ENCODE data around the gene DPP8. TPM values are rescaled to one million over a fixed set of nuclear protein-coding genes. Genes with fewer than 3 reads are reported as not detected.

DPP8 gene
- total RNA-seq, 1 experiment from 2014 or later: 22.9 TPM

DNA sequence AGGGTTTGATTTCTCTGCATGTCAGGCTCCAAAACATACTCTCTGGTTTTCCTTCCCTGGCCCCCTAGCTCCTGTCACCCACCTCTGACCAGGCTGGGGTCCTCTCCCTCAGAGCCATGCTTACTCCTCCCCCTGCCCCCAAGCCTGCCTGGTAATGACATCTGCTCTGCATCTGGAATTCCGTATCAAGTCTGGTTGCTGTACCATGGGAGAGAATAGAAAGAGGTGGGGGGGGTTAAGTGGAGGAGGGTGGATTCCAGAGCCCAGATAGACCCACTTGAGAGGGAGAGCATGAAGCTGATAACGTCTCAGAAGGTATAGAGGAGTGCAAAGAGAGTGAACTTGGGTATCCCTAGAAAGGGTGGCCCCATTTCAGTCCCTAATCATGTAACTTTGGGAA is 98.9 kb downstream of the DPP8 start:
- no peak overlapping the region for H3K4me3 ChIP-seq (ENCODE audit: low read depth, low read length)
- intact Hi-C loops (cut with micrococcal nuclease; ENCODE audit: unreplicated experiment): no loop called here
- H3K36me3 ChIP-seq (ENCODE audit: control insufficient read depth, insufficient read depth, low read length): no peaks in the 10 kb centered on the region
- Mint-ChIP-seq H3K36me3 (ENCODE audit: insufficient read depth, unreplicated experiment) (no peaks in the 10 kb centered on the region), H3K27ac (ENCODE audit: unreplicated experiment) (no peak overlapping the region), H3K4me1 (ENCODE audit: low read depth, unreplicated experiment) (peaks cover 19% of the 10 kb centered on the region), H3K27me3 (ENCODE audit: insufficient read depth, unreplicated experiment) (no peaks in the 10 kb centered on the region), H3K9me3 (ENCODE audit: unreplicated experiment) (no peaks in the 10 kb centered on the region), H3K4me3 (ENCODE audit: unreplicated experiment) (no peak overlapping the region)
- TF ChIP-seq, protein P1, sequence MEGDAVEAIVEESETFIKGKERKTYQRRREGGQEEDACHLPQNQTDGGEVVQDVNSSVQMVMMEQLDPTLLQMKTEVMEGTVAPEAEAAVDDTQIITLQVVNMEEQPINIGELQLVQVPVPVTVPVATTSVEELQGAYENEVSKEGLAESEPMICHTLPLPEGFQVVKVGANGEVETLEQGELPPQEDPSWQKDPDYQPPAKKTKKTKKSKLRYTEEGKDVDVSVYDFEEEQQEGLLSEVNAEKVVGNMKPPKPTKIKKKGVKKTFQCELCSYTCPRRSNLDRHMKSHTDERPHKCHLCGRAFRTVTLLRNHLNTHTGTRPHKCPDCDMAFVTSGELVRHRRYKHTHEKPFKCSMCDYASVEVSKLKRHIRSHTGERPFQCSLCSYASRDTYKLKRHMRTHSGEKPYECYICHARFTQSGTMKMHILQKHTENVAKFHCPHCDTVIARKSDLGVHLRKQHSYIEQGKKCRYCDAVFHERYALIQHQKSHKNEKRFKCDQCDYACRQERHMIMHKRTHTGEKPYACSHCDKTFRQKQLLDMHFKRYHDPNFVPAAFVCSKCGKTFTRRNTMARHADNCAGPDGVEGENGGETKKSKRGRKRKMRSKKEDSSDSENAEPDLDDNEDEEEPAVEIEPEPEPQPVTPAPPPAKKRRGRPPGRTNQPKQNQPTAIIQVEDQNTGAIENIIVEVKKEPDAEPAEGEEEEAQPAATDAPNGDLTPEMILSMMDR (IDR thresholded peaks at IDR 0.05; ENCODE audit: insufficient read depth in 1 of 2, low read depth in 1 of 2, low read length in 1 of 2, severe bottlenecking in 1 of 2, unreplicated experiment in 1 of 2): no peak
- no peaks in the 10 kb centered on the region for H3K9me3 ChIP-seq
- no peaks in the 10 kb centered on the region for H3K27me3 ChIP-seq (replicated peaks; ENCODE audit: control insufficient read depth, insufficient read depth, low read length)
- POLR2A ChIA-PET: no interaction called here
- DNase-seq: no peak
- CTCF ChIA-PET: no interaction called here
- H3K4me1 ChIP-seq: peaks cover 42% of the 10 kb centered on the region
- no TSS peak for BruUV-seq (replicated peaks)

DNA sequence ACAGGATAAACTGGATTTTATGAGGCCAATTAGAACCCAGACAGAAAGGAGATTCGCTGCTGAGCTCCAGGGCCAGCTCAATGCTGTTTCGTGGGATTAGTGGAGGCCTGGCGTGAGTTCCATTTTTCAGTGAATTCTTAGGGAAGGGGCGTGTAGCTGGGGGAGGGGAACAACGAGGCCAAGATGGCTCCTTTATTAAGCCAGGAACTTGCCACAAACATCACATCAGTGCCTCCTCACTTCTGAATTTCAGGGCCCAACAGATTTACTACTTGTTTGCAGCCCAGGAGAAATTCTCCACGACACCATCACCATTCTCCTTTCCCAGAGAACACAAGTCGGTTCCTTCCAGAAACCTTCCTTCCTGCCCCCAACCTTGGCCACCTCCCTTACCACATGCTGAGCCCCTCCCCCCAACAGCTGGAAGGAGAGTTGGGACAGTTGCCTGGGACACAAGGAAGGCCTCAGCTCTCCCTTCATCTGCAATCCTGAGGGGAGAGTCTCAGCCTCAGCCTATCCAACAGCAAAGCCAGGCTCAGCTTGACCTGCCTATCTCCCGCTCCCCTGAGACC is 100.6 kb downstream of the DPP8 start:
- Mint-ChIP-seq H3K9me3 (ENCODE audit: unreplicated experiment) (no peaks in the 10 kb centered on the region), H3K36me3 (ENCODE audit: insufficient read depth, unreplicated experiment) (no peaks in the 10 kb centered on the region), H3K4me1 (ENCODE audit: low read depth, unreplicated experiment) (peaks cover 13% of the 10 kb centered on the region), H3K27ac (ENCODE audit: unreplicated experiment) (no peak overlapping the region), H3K27me3 (ENCODE audit: insufficient read depth, unreplicated experiment) (no peaks in the 10 kb centered on the region), H3K4me3 (ENCODE audit: unreplicated experiment) (no peak overlapping the region)
- intact Hi-C loops (cut with micrococcal nuclease; ENCODE audit: unreplicated experiment): no loop called here
- no peaks in the 10 kb centered on the region for H3K9me3 ChIP-seq
- H3K4me1 ChIP-seq: peaks cover 43% of the 10 kb centered on the region
- POLR2A ChIA-PET: no interaction called here
- TF ChIP-seq, protein P1 (IDR thresholded peaks at IDR 0.05; ENCODE audit: insufficient read depth in 1 of 2, low read depth in 1 of 2, low read length in 1 of 2, severe bottlenecking in 1 of 2, unreplicated experiment in 1 of 2): no peak
- H3K4me3 ChIP-seq (ENCODE audit: low read depth, low read length): no peak overlapping the region
- no TSS peak for BruUV-seq (replicated peaks)
- CTCF ChIA-PET: interaction anchor here (1.1 kb wide), 1 partner anchor 15 kb away, joined by 8 read pairs; no protein-coding TSS in a partner anchor
- no peaks in the 10 kb centered on the region for H3K27me3 ChIP-seq (replicated peaks; ENCODE audit: control insufficient read depth, insufficient read depth, low read length)
- H3K36me3 ChIP-seq (ENCODE audit: control insufficient read depth, insufficient read depth, low read length): no peaks in the 10 kb centered on the region
- no peak for DNase-seq

DNA sequence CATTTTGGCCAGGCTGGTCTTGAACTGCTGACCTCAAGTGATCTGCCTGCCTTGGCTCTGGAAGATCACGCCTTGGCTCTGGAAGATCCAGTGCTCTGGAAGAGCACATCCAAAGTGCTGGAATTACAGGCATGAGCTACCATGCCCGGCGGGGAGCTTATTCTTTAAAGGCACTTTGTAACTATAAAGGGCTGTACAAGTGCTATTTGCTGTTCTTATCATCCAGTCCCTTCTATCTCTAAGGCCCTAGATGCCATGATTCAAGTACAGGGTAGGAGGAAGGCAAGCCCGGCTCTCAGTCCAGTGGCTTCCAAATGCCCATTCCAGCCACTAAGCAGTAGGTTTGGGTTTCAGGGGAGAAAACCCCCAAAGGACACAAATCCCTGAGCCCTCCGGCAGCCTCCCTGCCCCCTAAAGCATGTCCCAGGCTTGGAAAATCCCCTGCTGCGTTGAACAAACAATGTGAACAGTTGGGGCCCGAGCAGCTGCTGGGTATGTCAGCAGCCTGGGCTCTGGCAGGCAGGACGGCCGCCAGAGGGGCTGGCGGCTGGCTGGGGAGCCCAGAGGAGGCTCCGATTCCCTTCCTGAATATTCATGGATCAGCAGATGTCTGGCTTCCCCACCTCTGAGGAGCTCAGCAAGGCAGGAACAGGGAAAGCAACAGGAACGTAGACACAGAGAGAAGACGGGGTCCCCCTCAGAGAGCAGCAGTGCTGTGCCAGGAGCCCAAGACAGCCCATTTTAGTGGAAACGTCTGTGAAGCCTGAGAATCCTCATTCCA is 102.5 kb downstream of the DPP8 start:
- intact Hi-C loops (cut with micrococcal nuclease; ENCODE audit: unreplicated experiment): no loop called here
- Mint-ChIP-seq H3K36me3 (ENCODE audit: insufficient read depth, unreplicated experiment) (no peaks in the 10 kb centered on the region), H3K27ac (ENCODE audit: unreplicated experiment) (peak overlapping the region; percentile 12), H3K4me1 (ENCODE audit: low read depth, unreplicated experiment) (peaks cover 18% of the 10 kb centered on the region), H3K4me3 (ENCODE audit: unreplicated experiment) (no peak overlapping the region), H3K9me3 (ENCODE audit: unreplicated experiment) (no peaks in the 10 kb centered on the region), H3K27me3 (ENCODE audit: insufficient read depth, unreplicated experiment) (no peaks in the 10 kb centered on the region)
- BruUV-seq (replicated peaks): no TSS peak
- Histone ChIP-seq H3K4me3 (ENCODE audit: low read depth, low read length) (no peak overlapping the region), H3K27me3 (replicated peaks; ENCODE audit: control insufficient read depth, insufficient read depth, low read length) (no peaks in the 10 kb centered on the region), H3K36me3 (ENCODE audit: control insufficient read depth, insufficient read depth, low read length) (no peaks in the 10 kb centered on the region), H3K4me1 (peaks cover 28% of the 10 kb centered on the region), H3K9me3 (no peaks in the 10 kb centered on the region)
- ChIA-PET POLR2A (interaction anchor here (1.0 kb wide), 1 partner anchor 110 kb away, joined by 3 read pairs; the partner anchor contains the start of gene RNU5B-1), CTCF (interaction anchor here (1.3 kb wide), 1 partner anchor 13 kb away, joined by 6 read pairs; no protein-coding TSS in a partner anchor)
- peak in 1 of 2 experiments; percentile 27 for DNase-seq
- TF ChIP-seq, protein P1 (IDR thresholded peaks at IDR 0.05; ENCODE audit: insufficient read depth in 1 of 2, low read depth in 1 of 2, low read length in 1 of 2, severe bottlenecking in 1 of 2, unreplicated experiment in 1 of 2): no peak
